HAP-1 (cell line): ENCODE results near the gene SPESP1.
A peak's percentile ranks its signal among the peaks of the same experiment; 100 is the strongest.
"Not testable (repeated sequence)": the region's sequence is repeated elsewhere in the genome, so short reads cannot be mapped to it uniquely, and the experiment has no call there.

Experiments
- DNase-seq, 2 experiments: peaks; one replicate each; pipeline ENCODE4 v3.0.0-alpha.2; 2016 to 2020; ENCODE audit warnings: low spot score in 2 of 2
- H3K27me3 ChIP-seq: fragments of 250-450 bp; sonication (Bioruptor Pico); 2 replicates; pipeline ENCODE4 v1.5.1; 2020; ENCODE audit warnings: low read depth, mild to moderate bottlenecking, moderate library complexity
- H3K36me3 ChIP-seq: fragments of 250-450 bp; sonication (Bioruptor Pico); replicated peaks from 2 replicates; pipeline ENCODE4 v1.5.1; 2020; ENCODE audit warnings: mild to moderate bottlenecking
- H3K4me1 ChIP-seq: fragments of 250-450 bp; sonication (Bioruptor Pico); 2 replicates; pipeline ENCODE4 v1.5.1; 2020; ENCODE audit warnings: mild to moderate bottlenecking
- H3K4me3 ChIP-seq: fragments of 250-450 bp; sonication (Bioruptor Pico); 2 replicates; pipeline ENCODE4 v1.5.1; 2020; ENCODE audit warnings: mild to moderate bottlenecking, moderate library complexity
- H3K9me3 ChIP-seq: fragments of 250-450 bp; sonication (Bioruptor Pico); 2 replicates; pipeline ENCODE4 v1.5.1; 2020; ENCODE audit warnings: mild to moderate bottlenecking, moderate library complexity
- in situ Hi-C: fragments of 300-500 bp; cut with MboI; formaldehyde crosslinking; loops from 3 replicates; pipeline ENCODE4 v1.14.3; 2020; ENCODE audit warnings: low sequenced_read_pairs, inconsistent platforms, mixed read lengths

Gene SPESP1

DNA sequence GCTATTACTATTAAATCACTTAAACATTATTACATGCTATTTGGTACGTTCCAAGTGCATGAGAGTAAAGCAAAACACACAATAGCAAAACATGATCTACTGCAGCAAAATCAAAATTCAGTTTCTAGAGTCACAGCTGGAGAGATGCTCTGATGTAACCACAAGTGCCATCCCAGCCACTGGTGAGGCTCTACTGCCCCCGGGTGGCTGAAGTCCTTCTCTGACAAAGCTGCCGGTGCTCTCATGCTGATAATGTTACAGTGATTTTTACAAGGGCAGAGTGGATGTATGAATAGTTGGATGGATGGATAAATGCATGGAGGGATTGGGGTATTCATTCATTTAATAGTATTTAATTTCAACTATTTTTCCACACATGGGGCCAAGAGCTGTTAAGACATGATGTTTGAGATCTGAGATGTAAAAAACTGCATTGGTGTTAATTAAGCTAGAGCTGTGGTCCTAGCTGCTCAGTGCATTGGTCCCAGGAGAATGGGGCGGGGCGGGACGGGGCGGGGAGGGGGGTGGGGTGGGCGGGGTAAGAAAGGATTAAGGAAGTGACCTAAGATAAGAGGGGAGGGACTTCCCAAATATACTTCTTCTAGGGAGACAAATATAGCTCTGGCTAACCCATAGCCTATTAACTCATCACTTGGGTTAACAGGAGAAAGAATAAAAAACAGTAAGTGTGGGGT is 5.3 kb upstream of the SPESP1 start:
- DNase-seq, result peak; percentile 85 to 91
- Histone ChIP-seq H3K27me3 (peaks cover 13% of the 10 kb centered on the region), H3K36me3 (no peaks in the 10 kb centered on the region), H3K4me1 (no peaks in the 10 kb centered on the region), H3K9me3 (no peaks in the 10 kb centered on the region), H3K4me3 (no peak overlapping the region)
- in situ Hi-C loops, result no loop called here

DNA sequence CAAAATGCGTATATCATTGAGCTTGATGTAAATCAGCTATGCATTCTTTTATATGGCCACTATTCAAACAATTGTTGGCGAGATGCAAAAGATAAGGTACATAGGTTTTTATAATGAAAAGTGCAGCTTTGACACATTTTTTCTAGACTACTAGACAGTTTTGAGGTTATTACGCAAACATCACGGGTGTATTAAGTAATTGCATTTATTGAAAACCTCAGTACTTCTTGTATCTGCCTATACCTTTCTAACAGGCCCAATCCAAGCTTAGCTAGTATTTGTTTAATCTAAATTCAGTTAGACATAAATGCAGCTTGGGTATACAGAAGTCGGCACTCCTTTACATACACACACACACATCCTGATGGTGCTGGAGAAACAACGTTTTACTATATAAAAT is 2.7 kb downstream of the SPESP1 start:
- H3K4me3 ChIP-seq, result no peak overlapping the region
- no peak for DNase-seq
- H3K27me3 ChIP-seq, result peaks cover 12% of the 10 kb centered on the region
- no peaks in the 10 kb centered on the region for H3K4me1 ChIP-seq
- in situ Hi-C loops, result no loop called here
- no peaks in the 10 kb centered on the region for H3K36me3 ChIP-seq
- no peaks in the 10 kb centered on the region for H3K9me3 ChIP-seq

DNA sequence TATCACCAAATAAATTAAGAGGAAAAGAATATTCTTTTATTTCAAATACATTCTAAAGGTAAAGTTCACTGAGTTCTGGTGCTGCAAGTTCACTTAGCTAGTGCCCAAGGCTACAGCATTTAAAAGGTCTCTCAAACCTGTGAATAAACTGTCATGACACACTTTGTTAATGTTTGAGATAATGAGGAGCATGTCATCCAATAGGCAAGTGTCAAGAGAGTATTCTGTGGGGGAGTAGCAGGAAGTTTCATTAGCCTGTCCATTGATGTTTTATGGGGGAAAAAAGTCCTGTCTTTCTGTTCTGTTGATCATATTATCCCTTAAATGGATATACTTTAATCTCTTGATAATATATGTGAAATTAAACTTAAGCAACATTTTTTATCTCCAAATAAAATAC is 4.0 kb downstream of the SPESP1 start:
- H3K27me3 ChIP-seq, result peaks cover 18% of the 10 kb centered on the region
- H3K4me1 ChIP-seq, result no peaks in the 10 kb centered on the region
- in situ Hi-C loops, result no loop called here
- H3K36me3 ChIP-seq, result no peaks in the 10 kb centered on the region
- DNase-seq, result no peak
- no peak overlapping the region for H3K4me3 ChIP-seq
- no peaks in the 10 kb centered on the region for H3K9me3 ChIP-seq

DNA sequence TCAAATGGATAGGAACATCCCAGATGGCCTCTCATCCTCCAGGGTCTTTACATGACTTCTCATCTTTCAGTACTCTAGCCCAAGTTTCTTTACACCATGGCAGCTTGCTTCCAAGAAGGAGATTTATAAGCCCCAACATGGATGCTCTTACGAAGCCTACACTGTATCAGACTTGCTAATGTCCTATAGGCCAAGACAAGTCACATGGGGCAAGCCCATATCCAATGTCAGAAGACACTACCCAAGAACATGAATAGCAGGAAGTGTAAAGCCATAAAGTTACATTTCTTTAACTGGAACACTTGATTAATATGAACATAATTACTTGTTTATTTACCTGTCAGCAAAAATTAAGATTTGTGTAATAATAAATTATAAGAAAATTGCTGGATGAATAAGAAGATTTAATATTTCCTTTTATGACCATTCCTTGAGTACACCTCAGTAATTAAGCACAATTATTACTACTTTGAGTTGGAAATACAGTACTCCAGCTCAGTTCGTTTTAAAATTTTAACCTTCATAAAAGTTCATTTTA is 5.1 kb downstream of the SPESP1 start:
- H3K4me3 ChIP-seq, result no peak overlapping the region

DNA sequence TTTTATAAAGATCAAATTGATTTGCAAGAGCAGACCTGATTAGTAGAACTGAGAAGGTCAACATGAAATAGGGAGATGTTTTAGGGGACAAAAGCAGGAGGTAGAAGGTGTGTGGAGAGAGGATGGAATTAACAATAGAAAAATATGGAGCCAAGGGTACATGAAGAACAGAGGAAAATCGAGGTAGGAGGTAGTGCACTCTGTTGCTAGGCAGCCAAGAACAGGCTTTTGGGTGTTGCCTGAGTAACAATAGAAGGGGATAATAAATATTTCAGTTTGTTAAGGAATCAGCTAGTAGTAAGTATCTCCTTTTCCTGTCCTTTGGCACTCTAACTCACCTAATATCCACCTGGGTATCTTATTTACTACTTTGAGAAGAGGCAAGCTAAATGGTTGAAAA is 9.2 kb downstream of the SPESP1 start:
- H3K4me1 ChIP-seq, result no peaks in the 10 kb centered on the region
- in situ Hi-C loops, result no loop called here
- H3K4me3 ChIP-seq, result no peak overlapping the region
- H3K27me3 ChIP-seq, result peaks cover 38% of the 10 kb centered on the region
- no peaks in the 10 kb centered on the region for H3K36me3 ChIP-seq
- H3K9me3 ChIP-seq, result no peaks in the 10 kb centered on the region
- DNase-seq, result no peak

More for the DNA sequence above, 5.1 kb downstream of the SPESP1 start:
- peaks cover 27% of the 10 kb centered on the region for H3K27me3 ChIP-seq
- H3K36me3 ChIP-seq, result no peaks in the 10 kb centered on the region
- no peaks in the 10 kb centered on the region for H3K9me3 ChIP-seq
- DNase-seq, result no peak
- in situ Hi-C loops, result no loop called here
- H3K4me1 ChIP-seq, result no peaks in the 10 kb centered on the region

DNA sequence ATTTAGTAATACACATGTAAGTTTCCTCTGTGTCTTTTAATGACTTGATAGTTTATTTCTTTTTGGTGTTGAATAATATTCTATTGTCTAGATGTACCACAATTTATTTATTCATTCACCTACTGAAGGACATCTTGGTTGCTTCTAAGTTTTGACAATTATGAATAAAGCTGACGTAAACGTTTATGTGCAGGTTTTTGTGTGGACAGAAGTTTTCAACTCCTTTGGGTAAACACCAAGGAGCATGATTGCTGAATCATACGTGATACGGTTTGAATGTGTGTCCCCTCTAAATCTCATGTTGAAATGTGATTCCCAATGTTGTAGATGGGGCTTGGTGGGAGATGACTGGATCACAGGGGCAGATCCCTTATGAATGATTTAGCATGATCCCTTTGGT is 21.5 kb downstream of the SPESP1 start:
- Histone ChIP-seq H3K27me3 (peaks cover 9% of the 10 kb centered on the region; the same call in 1 of the 2 replicates), H3K9me3 (no peaks in the 10 kb centered on the region), H3K4me3 (no peak overlapping the region), H3K36me3 (no peaks in the 10 kb centered on the region), H3K4me1 (no peaks in the 10 kb centered on the region)
- DNase-seq, result no peak
- in situ Hi-C loops, result no loop called here

DNA sequence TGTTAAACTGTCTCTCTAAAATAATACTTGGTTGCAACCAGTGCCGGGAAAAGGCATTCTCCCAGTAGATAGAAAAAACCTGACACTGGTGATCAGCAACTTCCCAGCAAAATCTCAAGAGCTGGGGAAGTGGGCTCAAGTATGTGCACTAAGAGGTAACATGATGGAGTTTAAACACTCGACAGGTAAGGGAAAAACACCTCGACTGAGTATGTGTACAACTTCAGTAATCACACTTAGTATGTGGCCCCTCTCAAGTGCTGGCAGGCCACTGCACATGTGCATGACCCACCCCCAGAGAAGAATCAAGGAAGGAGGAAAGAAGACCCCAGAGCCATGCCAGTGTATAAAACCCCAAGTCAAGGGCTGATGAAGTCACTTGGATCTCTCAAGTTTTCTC is 27.4 kb downstream of the SPESP1 start:
- 0 out of 2 replicates have a peak, but pooled peaks cover 14% of the 10 kb centered on the region for H3K27me3 ChIP-seq
- no peaks in the 10 kb centered on the region for H3K9me3 ChIP-seq
- no peak overlapping the region for H3K4me3 ChIP-seq
- DNase-seq, result no peak
- H3K4me1 ChIP-seq, result no peaks in the 10 kb centered on the region
- in situ Hi-C loops, result no loop called here
- H3K36me3 ChIP-seq, result no peaks in the 10 kb centered on the region

DNA sequence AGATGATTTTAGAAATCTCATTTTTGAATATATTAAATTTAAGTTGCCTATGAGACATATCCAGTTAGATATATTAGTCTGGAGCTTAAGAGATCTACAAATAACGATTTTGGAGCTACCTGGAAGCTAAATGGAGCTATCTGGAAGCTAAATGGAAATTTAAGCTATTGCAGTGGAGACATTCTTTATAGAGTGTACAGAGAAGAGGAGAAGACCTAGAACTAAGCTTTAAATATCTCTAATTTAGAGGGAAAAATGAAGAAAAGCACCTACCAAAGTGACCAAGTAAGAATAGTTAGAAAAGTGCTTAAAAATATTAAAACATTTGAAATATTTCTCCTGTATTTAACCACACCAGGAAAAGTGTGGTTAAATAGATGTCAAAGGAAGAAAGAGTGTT is 28.3 kb downstream of the SPESP1 start:
- no peak for DNase-seq
- 0 out of 2 replicates have a peak, but pooled peaks cover 11% of the 10 kb centered on the region for H3K27me3 ChIP-seq
- H3K36me3 ChIP-seq, result no peaks in the 10 kb centered on the region
- no peaks in the 10 kb centered on the region for H3K9me3 ChIP-seq
- no peaks in the 10 kb centered on the region for H3K4me1 ChIP-seq
- H3K4me3 ChIP-seq, result no peak overlapping the region
- in situ Hi-C loops, result no loop called here

DNA sequence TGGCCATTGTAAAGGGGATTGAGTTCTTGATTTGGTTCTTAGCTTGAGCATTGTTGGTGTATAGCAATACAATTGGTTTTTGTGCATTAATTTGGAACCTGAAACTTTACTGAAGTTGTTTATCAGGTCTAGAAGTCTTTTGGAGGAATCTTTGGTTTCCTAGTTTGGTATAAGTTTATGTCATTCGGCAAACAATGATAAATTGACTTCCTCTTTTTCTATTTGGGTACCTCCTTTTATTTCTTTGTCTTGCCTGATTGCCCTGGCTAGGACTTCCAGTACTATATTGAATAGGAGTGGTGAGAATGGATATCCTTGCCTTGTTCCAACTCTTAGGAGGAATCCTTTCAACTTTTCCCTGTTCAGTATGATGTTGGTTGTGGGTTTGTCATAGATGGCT is 32.1 kb downstream of the SPESP1 start:
- 0 out of 2 replicates have a peak, but pooled peaks cover 5% of the 10 kb centered on the region for H3K27me3 ChIP-seq
- no peak for DNase-seq
- in situ Hi-C loops, result no loop called here

DNA sequence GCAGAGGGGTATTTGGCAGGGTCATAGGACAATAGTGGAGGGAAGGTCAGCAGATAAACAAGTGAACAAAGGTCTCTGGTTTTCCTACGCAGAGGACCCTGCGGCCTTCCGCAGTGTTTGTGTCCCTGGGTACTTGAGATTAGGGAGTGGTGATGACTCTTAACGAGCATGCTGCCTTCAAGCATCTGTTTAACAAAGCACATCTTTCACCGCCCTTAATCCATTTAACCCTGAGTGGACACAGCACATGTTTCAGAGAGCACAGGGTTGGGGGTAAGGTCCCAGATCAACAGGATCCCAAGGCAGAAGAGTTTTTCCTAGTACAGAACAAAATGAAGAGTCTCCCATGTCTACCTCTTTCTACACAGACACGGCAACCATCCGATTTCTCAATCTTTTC is 33.4 kb downstream of the SPESP1 start:
- H3K36me3 ChIP-seq, H3K4me1 ChIP-seq, H3K27me3 ChIP-seq, DNase-seq, H3K9me3 ChIP-seq, H3K4me3 ChIP-seq, in situ Hi-C loops: not testable (repeated sequence)

More for the DNA sequence above, 32.1 kb downstream of the SPESP1 start:
- Histone ChIP-seq H3K4me1 (no peaks in the 10 kb centered on the region), H3K4me3 (no peak overlapping the region), H3K9me3 (0 out of 2 replicates have a peak, but pooled peaks cover 3% of the 10 kb centered on the region), H3K36me3 (no peaks in the 10 kb centered on the region)

DNA sequence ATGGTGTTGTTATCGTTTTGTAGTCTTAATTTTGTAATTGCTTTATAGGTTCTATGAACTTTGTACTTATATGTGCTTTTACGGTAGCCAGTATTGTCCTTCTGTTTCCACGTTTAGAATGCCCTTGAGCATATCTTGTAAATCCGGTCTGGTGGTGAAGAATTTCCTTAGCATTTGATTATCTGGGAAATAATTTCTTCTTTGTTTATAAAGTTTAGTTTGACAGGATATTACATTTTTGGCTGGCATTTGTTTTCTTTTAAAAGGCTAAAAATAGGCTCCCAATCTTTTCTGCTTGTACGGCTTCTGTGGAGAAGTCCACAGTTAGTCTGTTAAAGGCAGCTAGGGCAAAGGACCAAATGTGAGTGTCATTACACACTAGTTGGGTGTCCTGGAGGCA is 36.7 kb downstream of the SPESP1 start:
- Histone ChIP-seq H3K4me3 (no peak overlapping the region), H3K4me1 (no peaks in the 10 kb centered on the region), H3K36me3 (no peaks in the 10 kb centered on the region), H3K9me3 (peaks cover 3% of the 10 kb centered on the region; the same call in 1 of the 2 replicates), H3K27me3 (no peaks in the 10 kb centered on the region)
- in situ Hi-C loops, result no loop called here
- no peak for DNase-seq

DNA sequence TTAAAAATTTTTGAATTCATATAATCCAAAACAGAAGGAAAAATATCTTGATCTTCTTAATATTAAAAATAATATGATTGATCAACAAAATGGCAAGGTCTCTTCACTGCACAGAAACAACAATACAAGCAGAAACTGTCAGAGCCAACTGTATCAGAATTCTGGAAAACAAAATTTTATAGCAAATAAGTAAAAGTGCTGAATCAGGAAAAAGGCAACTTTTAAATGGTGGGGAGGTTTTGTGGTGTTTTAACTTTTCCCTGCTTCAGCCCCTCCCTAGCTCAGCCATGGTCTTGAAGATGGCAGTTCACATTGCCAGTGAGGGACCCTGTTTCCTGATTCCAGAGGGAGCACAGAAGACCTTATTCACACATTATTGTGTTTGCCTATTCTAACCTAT is 37.6 kb downstream of the SPESP1 start:
- DNase-seq, result no peak
- no peaks in the 10 kb centered on the region for H3K36me3 ChIP-seq
- H3K27me3 ChIP-seq, result no peaks in the 10 kb centered on the region
- H3K4me1 ChIP-seq, result no peaks in the 10 kb centered on the region
- in situ Hi-C loops, result no loop called here
- H3K4me3 ChIP-seq, result no peak overlapping the region
- H3K9me3 ChIP-seq, result peaks cover 3% of the 10 kb centered on the region; the same call in 1 of the 2 replicates

DNA sequence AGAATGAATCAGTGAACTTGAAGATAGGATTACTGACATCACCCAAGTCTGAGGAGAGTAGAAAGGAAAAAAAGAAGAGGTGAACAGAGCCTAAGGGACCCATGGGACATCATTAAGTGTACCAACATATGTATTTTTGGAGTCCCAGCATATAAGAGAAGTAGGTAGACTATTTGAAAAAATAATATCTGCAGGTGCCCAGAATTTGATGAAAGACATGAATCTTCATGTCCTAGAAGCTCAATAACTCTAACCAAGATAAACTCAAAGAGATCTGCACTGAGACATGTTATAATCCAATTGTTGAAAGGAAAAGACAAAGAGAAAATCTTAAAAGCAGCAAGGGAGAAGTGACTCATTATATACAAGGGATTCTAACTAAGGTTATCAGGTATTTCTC is 39.0 kb downstream of the SPESP1 start:
- H3K4me1 ChIP-seq, result no peaks in the 10 kb centered on the region
- no peak for DNase-seq
- H3K4me3 ChIP-seq, result no peak overlapping the region
- H3K27me3 ChIP-seq, result no peaks in the 10 kb centered on the region
- no peaks in the 10 kb centered on the region for H3K36me3 ChIP-seq
- in situ Hi-C loops, result no loop called here
- peaks cover 3% of the 10 kb centered on the region for H3K9me3 ChIP-seq

DNA sequence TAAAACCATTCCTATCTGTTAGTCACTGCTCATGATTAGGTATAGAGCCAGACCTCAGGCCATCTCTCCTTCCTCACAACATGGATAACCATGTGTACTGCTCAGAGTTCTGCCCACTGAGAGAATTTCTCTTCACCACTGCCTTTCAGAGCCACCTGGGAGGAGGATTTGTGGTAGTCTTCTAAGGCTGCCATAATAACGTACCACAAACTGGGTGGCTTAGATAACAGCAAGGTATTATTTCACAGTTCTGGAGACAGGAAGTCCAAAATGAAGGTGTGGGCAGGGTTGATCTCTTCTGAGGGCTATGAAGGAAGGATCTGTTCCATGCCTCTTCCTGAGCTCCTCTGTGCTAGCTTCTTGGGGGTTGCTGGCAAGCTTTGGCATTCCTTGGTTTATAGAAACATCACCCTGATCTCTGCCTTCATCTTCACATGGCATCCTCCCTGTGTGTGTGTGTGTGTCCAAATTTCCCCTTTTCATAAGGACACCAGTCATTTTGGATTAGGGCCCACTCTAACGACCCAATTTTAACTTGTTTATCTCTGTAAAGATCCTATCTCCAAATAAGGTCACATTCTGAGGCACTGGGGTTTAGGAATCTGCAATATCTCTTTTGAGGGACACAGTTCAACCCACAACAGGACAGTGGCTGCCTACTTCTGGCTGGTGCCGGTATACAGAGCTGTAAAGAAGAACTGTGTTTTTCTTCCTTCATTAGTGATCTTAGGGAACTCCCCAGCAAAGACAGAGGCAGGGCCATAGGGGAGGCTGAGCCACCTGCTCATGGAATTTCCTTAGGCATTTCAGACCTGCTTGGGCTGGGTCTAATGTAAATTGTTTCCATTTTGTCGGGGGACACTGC is 42.1 kb downstream of the SPESP1 start:
- in situ Hi-C loops, result no loop called here
- H3K4me3 ChIP-seq, result no peak overlapping the region
- H3K27me3 ChIP-seq, result no peaks in the 10 kb centered on the region
- no peaks in the 10 kb centered on the region for H3K36me3 ChIP-seq
- peaks cover 3% of the 10 kb centered on the region for H3K9me3 ChIP-seq
- no peak for DNase-seq
- H3K4me1 ChIP-seq, result no peaks in the 10 kb centered on the region
